ENCODE measurements around the gene RBM8A. TPM values are rescaled to one million over a fixed set of nuclear protein-coding genes. Genes with fewer than 3 reads are reported as not detected.

RBM8A gene
- total RNA-seq, 2 experiments from 2014 or later, result 135 to 200 TPM

GRCh38 chr1:145963265-145964019, 36.2 kb upstream of the RBM8A start:
- Histone ChIP-seq H3K9me2 (ENCODE audit: insufficient read depth, low read length) (no peaks in the 10 kb centered on the region), H4K20me1 (ENCODE audit: insufficient read depth, low read length) (no peaks in the 10 kb centered on the region), H3K4me2 (ENCODE audit: low read length) (peak overlapping the region; percentile 96), H3K27ac (ENCODE audit: low read depth, low read length, poor library complexity, severe bottlenecking) (peak overlapping the region; percentile 26), H3K36me3 (ENCODE audit: insufficient read depth, low read length) (peaks cover 6% of the 10 kb centered on the region), H3K4me3 (ENCODE audit: low read depth, low read length, poor library complexity, severe bottlenecking) (peak overlapping the region; percentile 75), H3K9me3 (ENCODE audit: low read length) (peaks cover 3% of the 10 kb centered on the region; the same call in 1 of the 2 replicates), H3K4me1 (ENCODE audit: insufficient read depth, low read length, poor library complexity, severe bottlenecking) (peaks cover 61% of the 10 kb centered on the region), H2AFZ (ENCODE audit: low read length) (peak overlapping the region; percentile 27; the same call in 1 of the 2 replicates), H3K79me2 (ENCODE audit: insufficient read depth, low read depth, low read length) (peaks cover 6% of the 10 kb centered on the region; the same call in 1 of the 2 replicates)
- intact Hi-C loops (cut with micrococcal nuclease; ENCODE audit: unreplicated experiment), result loop anchor here (1.0 kb wide), 1 partner anchor 36 kb away; the partner anchor contains the start of gene RBM8A
- no peak for DNase-seq (ENCODE audit: low spot score)
- CTCF ChIA-PET (ENCODE audit: unreplicated experiment), result no interaction called here
- no peak for TF ChIP-seq EZH2phosphoT487 (IDR thresholded peaks at IDR 0.05; ENCODE audit: borderline replicate concordance, low read depth, low read length)
- TF ChIP-seq CTCF (conservative IDR thresholded peaks at IDR 0.05; ENCODE audit: low read length), result no peak
- POLR2A ChIA-PET, result interaction anchor here (0.8 to 5.5 kb wide), 13 partner anchors 9 to 137 kb away, joined by 3 to 58 read pairs (median 6); partner anchors contain the start of genes NUDT17, PIAS3 and RBM8A
- BruUV-seq (replicated peaks), result no TSS peak

DNA sequence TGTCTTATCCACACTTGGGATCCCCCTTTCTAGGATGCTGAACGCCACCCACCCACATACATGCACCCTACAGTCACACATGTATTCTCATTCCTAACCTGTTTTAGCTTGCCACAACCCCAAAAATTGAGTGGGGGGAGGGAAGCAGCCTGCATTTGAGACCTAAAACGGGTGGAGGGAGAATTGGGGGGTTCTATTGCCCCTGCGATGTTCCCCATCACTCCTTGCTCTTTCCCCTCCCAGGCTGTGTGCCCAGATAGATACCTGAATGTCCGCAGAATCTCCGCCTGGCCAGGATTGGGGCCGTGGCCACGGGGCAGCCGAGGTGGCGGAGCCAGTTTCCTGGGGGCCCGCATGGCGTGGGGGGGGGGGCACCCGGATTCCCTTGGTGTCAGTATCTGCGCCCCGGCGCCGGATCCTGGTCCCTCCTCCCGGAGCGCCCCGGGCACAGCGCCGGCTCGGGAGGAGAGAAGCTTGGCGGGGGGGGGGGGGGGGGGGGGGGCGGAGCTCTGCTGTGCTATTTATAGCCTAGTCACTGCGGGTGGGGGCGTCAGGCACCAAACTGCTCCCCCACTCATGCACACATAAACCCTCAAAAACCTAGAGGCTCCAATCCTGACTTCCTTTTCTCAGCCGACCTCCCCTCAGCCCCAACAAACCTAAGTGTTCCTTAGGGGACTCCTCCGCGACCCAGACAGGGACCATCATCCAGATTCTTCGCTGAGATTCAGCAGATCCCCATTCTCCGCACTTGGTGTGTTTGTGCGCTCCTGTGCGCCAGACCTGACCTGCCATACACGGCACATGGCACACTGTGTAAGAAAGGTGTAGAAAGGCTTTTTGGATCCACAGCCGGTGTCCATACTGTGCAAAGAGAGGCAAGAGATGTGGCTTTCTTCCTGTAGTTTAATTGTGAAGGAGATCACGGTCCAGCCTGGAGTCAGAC, 35.1 kb upstream of the RBM8A start:
- Histone ChIP-seq H3K9me2 (ENCODE audit: insufficient read depth, low read length) (no peaks in the 10 kb centered on the region), H3K4me3 (ENCODE audit: low read depth, low read length, poor library complexity, severe bottlenecking) (peak overlapping the region; percentile 75), H3K36me3 (ENCODE audit: insufficient read depth, low read length) (peaks cover 3% of the 10 kb centered on the region), H4K20me1 (ENCODE audit: insufficient read depth, low read length) (no peaks in the 10 kb centered on the region), H3K4me2 (ENCODE audit: low read length) (peak overlapping the region; percentile 96), H3K27ac (ENCODE audit: low read depth, low read length, poor library complexity, severe bottlenecking) (no peak overlapping the region), H2AFZ (ENCODE audit: low read length) (peak overlapping the region; percentile 27; the same call in 1 of the 2 replicates), H3K4me1 (ENCODE audit: insufficient read depth, low read length, poor library complexity, severe bottlenecking) (peaks cover 66% of the 10 kb centered on the region), H3K9me3 (ENCODE audit: low read length) (peaks cover 3% of the 10 kb centered on the region; the same call in 1 of the 2 replicates), H3K79me2 (ENCODE audit: insufficient read depth, low read depth, low read length) (peaks cover 6% of the 10 kb centered on the region; the same call in 1 of the 2 replicates)
- POLR2A ChIA-PET, result interaction anchor here (0.5 to 5.5 kb wide), 4 partner anchors 16 to 103 kb away, joined by 3 to 58 read pairs (median 7); partner anchors contain the start of genes PIAS3 and TXNIP
- BruUV-seq (replicated peaks), result no TSS peak
- no peak for DNase-seq (ENCODE audit: low spot score)
- intact Hi-C loops (cut with micrococcal nuclease; ENCODE audit: unreplicated experiment), result no loop called here
- TF ChIP-seq EZH2phosphoT487 (IDR thresholded peaks at IDR 0.05; ENCODE audit: borderline replicate concordance, low read depth, low read length) (no peak), CTCF (conservative IDR thresholded peaks at IDR 0.05; ENCODE audit: low read length) (no peak)
- CTCF ChIA-PET (ENCODE audit: unreplicated experiment), result interaction anchor here (0.8 kb wide), 1 partner anchor 35 kb away, joined by 3 read pairs; the partner anchor contains the start of gene RBM8A
